Natural killer cell treated with Interleukin-12 subunit alpha and Interleukin-12 subunit beta and Interleukin-15 and Interleukin-18, amount 100 ng/mL, for 72 hours (primary cell): Measurements from ENCODE around the gene PCDHB1. TPM values are rescaled to one million over a fixed set of nuclear protein-coding genes. Genes with fewer than 3 reads are reported as not detected.

Experiments used
- ATAC-seq, 2 donors: fragments of 150-1000 bp; cut with Tn5 transposase in 1 of 2; sonication (Bioruptor Pico), chemical (Tn5 transposase) in 1 of 2; 2 replicates each; pipeline ENCODE4 v1.10.0; 2021
- DNase-seq: peaks from one replicate; pipeline ENCODE4 v3.0.0; 2022; ENCODE audit warnings: low spot score
- H3K27ac Mint-ChIP-seq, 2 donors: 1 replicate in 1 of 2; 2 replicates in 1 of 2; pipeline ENCODE4 v1.8.0; 2022; ENCODE audit warnings: mixed read lengths in 2 of 2, mild to moderate bottlenecking in 1 of 2, moderate library complexity in 1 of 2
- H3K27me3 Mint-ChIP-seq, 2 donors: 1 replicate in 1 of 2; 2 replicates in 1 of 2; pipeline ENCODE4 v1.8.0; 2022; ENCODE audit warnings: mixed read lengths in 2 of 2
- H3K36me3 Mint-ChIP-seq: one replicate; pipeline ENCODE4 v1.8.0; 2022; ENCODE audit warnings: mixed read lengths
- H3K4me1 Mint-ChIP-seq, 2 donors: 1 replicate in 1 of 2; 2 replicates in 1 of 2; pipeline ENCODE4 v1.8.0; 2022; ENCODE audit warnings: low read depth in 2 of 2, mixed read lengths in 2 of 2, mild to moderate bottlenecking in 1 of 2
- H3K4me3 Mint-ChIP-seq: one replicate; pipeline ENCODE4 v1.8.0; 2022; ENCODE audit warnings: mixed read lengths
- H3K9me3 Mint-ChIP-seq: 2 replicates; pipeline ENCODE4 v1.8.0; 2022; ENCODE audit warnings: mixed read lengths
- total RNA-seq, 2 donors: library from RNA; stranded (reverse); gene quantifications; one replicate each; pipeline ENCODE4 v1.2.3, GENCODE V29; 2022

PCDHB1 gene
- total RNA-seq: not detected

- no peak within 1 kb of the TSS for H3K4me3 Mint-ChIP-seq
- H3K36me3 Mint-ChIP-seq: no peaks in the 10 kb centered on the region
- H3K4me1 Mint-ChIP-seq: no peaks in the 10 kb centered on the region
- H3K27me3 Mint-ChIP-seq: peaks cover 0 to 13% of the 10 kb centered on the region in 2 donors
- no peak within 1 kb of the TSS for H3K27ac Mint-ChIP-seq
- DNase-seq: no peak
- peaks cover 14% of the 10 kb centered on the region for H3K9me3 Mint-ChIP-seq
- ATAC-seq: no peak
Measured at GRCh38 chr5:141050622-141051520, at the start of gene PCDHB1. PCDHB1 (plus strand) TSS chr5:141051374; CDS start chr5:141051471, 97 bp downstream.

DNA sequence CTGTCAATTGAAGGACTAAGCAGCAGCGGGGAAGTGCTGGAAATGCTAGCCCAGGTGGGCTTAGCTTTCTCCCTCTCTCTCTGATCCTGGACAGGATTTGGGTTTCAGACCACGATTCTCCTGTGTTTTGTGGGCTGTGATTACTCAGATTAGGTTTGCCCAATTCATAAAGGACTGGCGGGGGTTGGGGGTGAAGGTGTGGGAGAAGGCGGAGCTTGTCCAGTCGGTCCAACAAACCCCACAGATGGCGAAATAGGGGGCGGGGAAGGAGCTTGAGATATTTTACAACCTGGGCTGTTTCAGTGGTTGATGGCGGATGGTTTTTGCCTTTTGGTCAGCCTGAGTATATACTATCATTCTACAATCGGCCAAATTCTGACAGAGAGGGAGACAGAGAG is 49.7 kb upstream of the PCDHB1 start:
- H3K4me3 Mint-ChIP-seq: no peak overlapping the region
- no peaks in the 10 kb centered on the region for H3K4me1 Mint-ChIP-seq
- peaks cover 8% of the 10 kb centered on the region for H3K9me3 Mint-ChIP-seq
- H3K27ac Mint-ChIP-seq: no peak overlapping the region
- ATAC-seq: no peak
- DNase-seq: no peak
- H3K27me3 Mint-ChIP-seq: peaks cover 9 to 15% of the 10 kb centered on the region in 2 donors
- H3K36me3 Mint-ChIP-seq: no peaks in the 10 kb centered on the region

- Mint-ChIP-seq H3K4me1 (no peaks in the 10 kb centered on the region), H3K9me3 (peaks cover 9% of the 10 kb centered on the region), H3K4me3 (no peak overlapping the region), H3K27me3 (peaks cover 9 to 15% of the 10 kb centered on the region in 2 donors), H3K36me3 (no peaks in the 10 kb centered on the region), H3K27ac (no peak overlapping the region)
- DNase-seq (no peak), ATAC-seq (no peak)
Measured at GRCh38 chr5:141001844-141002604, 49.1 kb upstream of the PCDHB1 start.

GRCh38 chr5:141002605-141002965 is 48.6 kb upstream of the PCDHB1 start:
- Mint-ChIP-seq H3K27me3 (peaks cover 9 to 15% of the 10 kb centered on the region in 2 donors), H3K4me3 (no peak overlapping the region), H3K9me3 (peaks cover 6% of the 10 kb centered on the region), H3K4me1 (no peaks in the 10 kb centered on the region), H3K36me3 (no peaks in the 10 kb centered on the region), H3K27ac (no peak overlapping the region)
- DNase-seq: no peak
- no peak for ATAC-seq

GRCh38 chr5:141003031-141003430 is 48.1 kb upstream of the PCDHB1 start:
- Mint-ChIP-seq H3K4me3 (no peak overlapping the region), H3K36me3 (no peaks in the 10 kb centered on the region), H3K9me3 (peaks cover 6% of the 10 kb centered on the region), H3K27me3 (peaks cover 9 to 15% of the 10 kb centered on the region in 2 donors), H3K27ac (no peak overlapping the region), H3K4me1 (no peaks in the 10 kb centered on the region)
- ATAC-seq (no peak), DNase-seq (no peak)

- no peaks in the 10 kb centered on the region for H3K36me3 Mint-ChIP-seq
- no peak for DNase-seq
Measured at GRCh38 chr5:141003791-141004611, 47.2 kb upstream of the PCDHB1 start.

DNA sequence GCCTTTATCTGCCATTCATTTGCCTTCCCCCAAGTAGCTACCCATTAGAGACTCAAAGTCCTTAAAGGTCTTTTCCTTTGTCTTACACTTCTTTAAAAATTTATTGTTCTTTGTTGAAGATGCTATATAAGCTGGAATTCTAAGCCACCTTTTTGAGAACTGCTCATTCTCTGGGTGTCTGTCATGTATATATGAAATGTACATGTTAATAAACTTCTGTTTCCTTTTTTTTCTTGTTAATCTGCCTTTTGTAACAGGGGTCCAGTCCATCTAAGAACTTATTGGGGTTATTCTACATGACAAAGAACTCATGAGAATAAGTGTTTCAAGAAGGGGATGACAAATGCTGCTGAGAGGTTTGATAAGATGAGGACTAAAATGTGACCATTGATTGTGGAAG is 43.4 kb upstream of the PCDHB1 start:
- no peaks in the 10 kb centered on the region for H3K4me1 Mint-ChIP-seq
- no peak for DNase-seq
- H3K36me3 Mint-ChIP-seq: no peaks in the 10 kb centered on the region
- no peaks in the 10 kb centered on the region for H3K27me3 Mint-ChIP-seq
- peaks cover 11% of the 10 kb centered on the region for H3K9me3 Mint-ChIP-seq
- ATAC-seq: no peak
- H3K27ac Mint-ChIP-seq: no peak overlapping the region
- no peak overlapping the region for H3K4me3 Mint-ChIP-seq

More at GRCh38 chr5:141003791-141004611, 47.2 kb upstream of the PCDHB1 start:
- ATAC-seq: no peak
- Mint-ChIP-seq H3K4me3 (no peak overlapping the region), H3K9me3 (peaks cover 6% of the 10 kb centered on the region), H3K27me3 (peaks cover 9 to 15% of the 10 kb centered on the region in 2 donors), H3K4me1 (no peaks in the 10 kb centered on the region), H3K27ac (no peak overlapping the region)

GRCh38 chr5:141010047-141010793 is 41.0 kb upstream of the PCDHB1 start:
- H3K4me1 Mint-ChIP-seq: no peaks in the 10 kb centered on the region
- peaks cover 11% of the 10 kb centered on the region for H3K9me3 Mint-ChIP-seq
- H3K36me3 Mint-ChIP-seq: no peaks in the 10 kb centered on the region
- no peak overlapping the region for H3K4me3 Mint-ChIP-seq
- H3K27ac Mint-ChIP-seq: no peak overlapping the region
- ATAC-seq (no peak), DNase-seq (no peak)
- no peaks in the 10 kb centered on the region for H3K27me3 Mint-ChIP-seq

DNA sequence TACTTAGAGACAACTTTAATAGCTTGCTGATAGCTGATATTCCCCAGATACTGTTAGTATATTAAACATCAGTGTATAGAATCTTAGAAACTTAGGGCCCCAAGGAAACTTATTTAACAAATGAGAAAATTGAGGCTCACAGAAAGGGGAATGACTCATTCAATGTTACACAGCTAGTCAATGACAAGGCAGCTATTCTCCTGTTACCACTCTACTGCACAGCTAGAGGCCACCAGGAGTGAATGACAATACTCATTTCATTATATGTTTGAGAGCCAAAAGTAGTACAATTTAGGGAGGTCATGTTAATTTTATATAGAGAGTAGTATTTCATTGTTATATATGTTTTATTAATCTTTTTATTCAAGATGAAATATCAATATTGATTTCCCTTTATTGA is 33.2 kb upstream of the PCDHB1 start:
- ATAC-seq (no peak), DNase-seq (no peak)
- H3K27ac Mint-ChIP-seq: no peak overlapping the region
- H3K4me1 Mint-ChIP-seq: no peaks in the 10 kb centered on the region
- no peaks in the 10 kb centered on the region for H3K36me3 Mint-ChIP-seq
- no peak overlapping the region for H3K4me3 Mint-ChIP-seq
- no peaks in the 10 kb centered on the region for H3K27me3 Mint-ChIP-seq
- peaks cover 4% of the 10 kb centered on the region for H3K9me3 Mint-ChIP-seq

GRCh38 chr5:141022384-141022783 is 28.8 kb upstream of the PCDHB1 start:
- Mint-ChIP-seq H3K27ac (no peak overlapping the region), H3K9me3 (peaks cover 8% of the 10 kb centered on the region), H3K4me1 (no peaks in the 10 kb centered on the region), H3K4me3 (no peak overlapping the region), H3K27me3 (no peaks in the 10 kb centered on the region), H3K36me3 (peaks cover 4% of the 10 kb centered on the region)
- DNase-seq: no peak
- no peak for ATAC-seq

- Mint-ChIP-seq H3K9me3 (peaks cover 3% of the 10 kb centered on the region), H3K4me3 (no peak overlapping the region), H3K36me3 (no peaks in the 10 kb centered on the region), H3K27ac (no peak overlapping the region), H3K27me3 (no peaks in the 10 kb centered on the region), H3K4me1 (no peaks in the 10 kb centered on the region)
- ATAC-seq: no peak
- no peak for DNase-seq
Measured at GRCh38 chr5:141031006-141031405, 20.2 kb upstream of the PCDHB1 start.

DNA sequence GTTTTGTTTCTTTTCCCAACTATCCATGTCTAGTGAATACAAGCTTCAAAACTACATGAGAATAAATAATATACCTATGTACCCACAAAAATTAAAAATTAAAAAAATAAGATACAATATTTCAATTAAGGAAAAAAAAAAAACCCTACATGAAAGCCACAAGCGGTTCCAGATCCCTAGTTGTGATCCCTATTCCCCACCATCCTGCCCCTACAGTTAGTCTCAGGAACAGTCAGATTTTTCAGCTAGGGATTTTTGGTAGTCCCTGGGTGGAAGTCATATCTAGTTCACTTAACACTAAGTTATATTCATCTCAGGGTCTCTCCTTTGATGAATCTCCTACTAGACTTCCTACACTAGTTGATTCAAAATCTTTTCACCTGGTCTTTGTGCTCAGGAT is 18.5 kb upstream of the PCDHB1 start:
- Mint-ChIP-seq H3K27me3 (no peaks in the 10 kb centered on the region), H3K36me3 (no peaks in the 10 kb centered on the region), H3K9me3 (peaks cover 3% of the 10 kb centered on the region), H3K27ac (no peak overlapping the region), H3K4me3 (no peak overlapping the region), H3K4me1 (no peaks in the 10 kb centered on the region)
- ATAC-seq (no peak), DNase-seq (no peak)

DNA sequence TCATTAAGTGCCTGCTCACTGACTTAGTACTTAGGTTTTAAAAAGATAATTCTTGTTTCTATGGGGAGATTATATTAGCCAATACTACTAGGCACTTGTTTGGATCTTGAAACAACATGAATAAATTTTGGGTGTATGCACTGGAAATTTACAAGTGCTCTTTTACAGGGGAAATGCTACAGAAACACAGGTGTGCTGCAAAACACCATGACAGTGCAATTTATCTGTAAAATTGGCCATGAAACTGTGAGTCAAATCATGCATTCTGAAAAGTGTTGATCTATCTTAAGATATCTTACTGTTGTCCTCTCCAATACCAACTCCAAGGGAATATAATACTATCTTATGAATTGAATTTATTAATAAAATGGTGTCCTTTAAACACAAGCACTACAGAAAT is 12.1 kb upstream of the PCDHB1 start:
- Mint-ChIP-seq H3K9me3 (peaks cover 8% of the 10 kb centered on the region), H3K4me3 (no peak overlapping the region), H3K4me1 (no peaks in the 10 kb centered on the region), H3K36me3 (no peaks in the 10 kb centered on the region), H3K27ac (no peak overlapping the region), H3K27me3 (peaks cover 0 to under 1% of the 10 kb centered on the region in 2 donors)
- DNase-seq (no peak), ATAC-seq (no peak)
